HG03571 (cell line): Measurements from ENCODE around the gene AFF3.

Experiments used
- ATAC-seq: cut with Tn5 transposase; IDR thresholded peaks from one replicate; pipeline ENCODE4 v1.9.1; 2021; ENCODE audit not compliant: unreplicated experiment

The AFF3 gene

GRCh38 chr2:99651930-99652670, 490.3 kb downstream of the AFF3 start:
- ATAC-seq, result no peak

DNA sequence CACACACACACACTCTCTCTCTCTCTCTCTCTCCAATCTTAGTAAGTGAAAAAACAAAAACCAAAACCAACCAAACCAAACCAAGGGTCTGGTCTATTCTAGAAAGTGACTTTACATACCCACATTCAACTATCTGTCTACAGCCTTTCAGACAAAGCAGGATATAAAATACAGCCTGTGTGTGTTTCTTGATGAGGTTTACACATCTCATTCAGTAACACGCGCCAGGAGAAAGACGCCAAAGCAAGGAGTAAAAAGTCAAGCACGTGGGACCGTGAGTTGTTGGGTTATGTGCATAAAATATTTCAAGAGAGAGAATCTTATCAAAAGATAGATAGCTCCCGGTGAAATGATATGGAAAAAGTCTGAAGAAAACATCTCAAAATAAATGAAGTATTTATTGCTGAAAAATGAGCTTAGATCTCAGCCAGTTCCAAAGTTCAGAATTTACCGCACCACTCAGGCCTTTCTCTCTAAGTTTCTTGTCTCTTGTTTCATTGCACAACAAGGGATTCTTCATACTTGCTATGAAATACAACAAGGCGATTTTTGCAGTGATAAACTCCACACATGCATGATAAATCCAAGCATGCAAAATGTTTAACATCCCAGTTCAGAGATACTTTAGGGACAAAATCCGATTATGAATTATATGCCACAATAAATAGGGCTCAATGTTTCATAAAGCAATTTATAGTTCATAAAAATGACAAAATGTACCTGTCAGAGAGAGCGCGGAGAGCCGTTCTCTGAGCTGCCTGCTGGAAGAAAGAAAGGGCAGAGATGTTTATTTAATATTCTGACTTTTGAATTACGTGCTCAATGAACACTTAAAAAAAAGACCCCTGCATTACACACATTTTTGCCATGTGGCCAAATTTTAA, 493.2 kb downstream of the AFF3 start:
- no peak for ATAC-seq

- no peak for ATAC-seq
These were observed 494.1 kb downstream of the AFF3 start for GRCh38 chr2:99648178-99648844.

GRCh38 chr2:99645960-99646359, 496.4 kb downstream of the AFF3 start:
- no peak for ATAC-seq

- no peak for ATAC-seq
These were observed 498.0 kb downstream of the AFF3 start for GRCh38 chr2:99644419-99644787.

- ATAC-seq, result no peak
These were observed 498.5 kb downstream of the AFF3 start for GRCh38 chr2:99643787-99644418.

GRCh38 chr2:99641999-99642398, 500.4 kb downstream of the AFF3 start:
- ATAC-seq, result no peak

DNA sequence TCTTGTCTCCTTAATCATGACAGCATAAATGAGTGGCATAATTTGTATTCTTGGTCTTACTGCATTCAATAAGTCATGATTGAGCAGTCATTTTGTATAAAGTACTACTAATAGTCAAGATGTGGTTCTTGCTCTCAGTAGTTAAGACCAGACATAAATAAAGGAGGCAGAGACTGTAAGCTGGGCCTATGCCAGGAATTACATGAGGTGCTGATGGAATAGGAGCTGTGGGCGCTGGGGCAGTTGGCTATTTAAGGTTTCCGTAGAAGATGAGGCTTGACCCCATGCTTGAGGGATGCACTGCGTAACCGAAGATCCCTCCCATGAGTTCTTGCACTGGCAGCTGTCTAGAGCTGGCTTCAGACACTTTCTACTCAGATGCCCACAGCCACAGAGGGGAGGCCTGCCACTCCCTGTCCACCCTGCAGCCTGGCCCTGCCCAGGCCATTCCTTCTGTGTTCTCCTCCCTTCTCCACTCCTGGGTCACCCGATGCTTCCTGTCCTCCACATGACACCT, 501.7 kb downstream of the AFF3 start:
- no peak for ATAC-seq

GRCh38 chr2:99638791-99639190, 503.6 kb downstream of the AFF3 start:
- no peak for ATAC-seq

GRCh38 chr2:99637159-99637697, 505.2 kb downstream of the AFF3 start:
- no peak for ATAC-seq

- ATAC-seq, result no peak
These were observed 506.0 kb downstream of the AFF3 start for GRCh38 chr2:99636144-99637034.

DNA sequence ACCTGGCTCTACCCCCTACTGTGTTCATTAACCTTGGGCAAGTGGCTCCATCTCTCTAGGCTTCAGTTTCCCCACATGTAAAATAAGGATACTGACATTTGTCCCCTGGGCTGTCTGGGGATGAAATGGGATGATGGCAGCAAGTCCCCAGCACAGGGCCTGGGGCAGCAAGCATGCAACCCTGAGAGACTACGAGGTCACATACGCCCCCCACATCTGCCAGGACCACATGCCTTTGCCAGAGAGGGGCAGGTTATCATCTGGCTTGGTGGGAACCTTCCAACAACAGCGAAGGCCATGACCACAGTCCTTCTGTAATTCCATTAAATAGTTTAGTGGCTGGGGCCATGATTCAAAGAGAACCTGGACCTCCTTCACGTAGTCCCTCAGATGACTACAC, 506.7 kb downstream of the AFF3 start:
- ATAC-seq, result no peak

GRCh38 chr2:99634234-99634633, 508.2 kb downstream of the AFF3 start:
- ATAC-seq, result no peak

DNA sequence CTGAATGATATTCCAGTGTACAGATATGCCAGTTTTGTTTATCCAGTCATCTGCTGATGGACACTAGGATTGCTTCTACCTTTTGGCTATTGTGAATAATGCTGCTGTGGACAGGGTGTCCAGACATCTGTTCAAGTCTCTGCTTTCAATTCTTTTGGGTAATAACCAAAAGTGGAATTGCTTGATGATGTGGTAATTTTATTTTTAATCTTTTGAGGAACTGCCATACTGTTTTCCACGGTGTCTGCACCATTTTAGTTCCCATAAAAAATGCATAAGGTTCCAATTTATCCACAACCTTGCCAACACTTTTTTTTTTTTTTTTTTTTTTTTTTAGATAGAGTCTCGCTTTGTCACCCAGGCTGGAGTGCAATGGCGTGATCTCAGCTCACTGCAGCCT, 510.7 kb downstream of the AFF3 start:
- no peak for ATAC-seq

GRCh38 chr2:99629320-99629719, 513.1 kb downstream of the AFF3 start:
- no peak for ATAC-seq

GRCh38 chr2:99626158-99626557, 516.2 kb downstream of the AFF3 start:
- ATAC-seq, result no peak

DNA sequence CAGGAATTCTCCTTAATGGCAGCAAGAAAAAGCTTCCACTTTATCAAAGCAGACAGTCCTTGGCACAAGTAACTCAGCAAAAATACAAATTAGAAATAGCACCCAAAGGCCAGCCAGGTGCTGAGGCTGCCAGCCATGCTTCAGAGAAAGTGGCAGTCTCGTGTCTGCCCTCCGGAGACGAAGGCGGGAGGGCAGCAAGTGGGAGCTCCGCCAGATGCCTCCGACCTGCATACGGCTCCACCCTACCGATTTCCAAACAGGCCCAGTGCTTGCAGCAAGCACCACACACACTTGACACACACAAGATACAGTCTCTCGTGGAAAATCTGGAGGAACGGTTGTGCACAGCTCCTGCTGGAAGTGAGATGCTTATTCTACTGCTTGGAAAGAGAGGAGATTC, 517.7 kb downstream of the AFF3 start:
- no peak for ATAC-seq

- no peak for ATAC-seq
These were observed 518.8 kb downstream of the AFF3 start for GRCh38 chr2:99623613-99624012.

DNA sequence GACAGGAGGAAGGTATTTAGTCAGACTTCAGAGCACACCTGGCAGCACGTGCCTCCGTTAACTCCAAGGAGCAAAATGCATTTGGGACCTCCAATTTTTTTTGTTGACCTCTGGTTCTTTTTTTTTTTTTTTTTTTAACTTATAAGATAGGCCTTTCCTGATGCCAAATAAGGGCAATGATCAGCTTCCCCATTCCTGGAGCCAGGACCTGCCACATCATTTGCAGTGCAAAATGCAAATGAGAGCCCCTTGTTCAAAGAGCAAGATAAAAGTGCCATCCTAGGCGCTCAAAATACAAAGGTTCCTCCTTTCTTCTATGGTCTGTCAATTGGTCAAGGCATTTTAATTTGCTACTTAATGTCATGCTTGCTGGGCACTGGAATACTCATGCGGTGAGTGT, 519.4 kb downstream of the AFF3 start:
- no peak for ATAC-seq

GRCh38 chr2:99622534-99622933, 519.9 kb downstream of the AFF3 start:
- ATAC-seq, result no peak
